IPS-11a (cell line): ENCODE measurements around the gene COMMD9.
"Not testable (repeated sequence)": the region's sequence is repeated elsewhere in the genome, so short reads cannot be mapped to it uniquely, and the experiment has no call there.

Experiments
- H3K4me3 ChIP-seq: one replicate; pipeline ENCODE4 v1.5.1; 2013; ENCODE audit warnings: low read depth, low read length, control low read depth

The COMMD9 gene

DNA sequence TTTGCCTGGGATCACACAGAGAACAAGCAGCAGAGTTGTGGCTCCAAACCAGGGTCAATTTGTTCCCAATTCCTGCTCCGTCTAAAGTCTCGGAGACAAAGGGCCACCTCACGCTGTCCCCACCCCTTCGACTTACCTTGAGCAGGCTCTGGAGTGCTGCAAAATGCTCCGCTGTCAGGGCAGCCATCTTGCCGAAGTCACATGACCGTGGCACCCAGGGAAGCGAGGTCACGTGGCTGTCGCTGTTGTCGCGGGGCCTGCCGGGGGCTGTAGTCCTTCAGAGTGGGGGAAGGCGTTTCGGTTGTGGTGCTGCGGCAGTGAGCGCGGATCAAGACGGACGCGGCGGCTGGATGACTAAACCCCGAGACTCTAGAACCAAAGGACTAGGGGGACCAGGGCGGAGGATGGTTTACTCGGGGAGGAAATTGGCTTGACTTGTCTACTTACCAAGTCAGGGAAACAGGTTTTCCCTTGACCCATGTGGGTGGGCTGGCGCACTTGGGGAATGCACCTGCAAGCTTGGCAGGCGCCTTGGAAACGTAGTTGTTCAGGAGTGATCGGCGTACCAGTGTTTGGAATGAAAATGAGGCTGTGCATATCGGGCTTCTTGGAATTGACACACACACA, at the start of gene COMMD9:
Gene COMMD9, minus strand, starts transcription at position 199 of the 627 bp plus-strand sequence. Its CDS starts 12 bp downstream, at position 187.
- H3K4me3 ChIP-seq = peak within 1 kb of the TSS; percentile 88

DNA sequence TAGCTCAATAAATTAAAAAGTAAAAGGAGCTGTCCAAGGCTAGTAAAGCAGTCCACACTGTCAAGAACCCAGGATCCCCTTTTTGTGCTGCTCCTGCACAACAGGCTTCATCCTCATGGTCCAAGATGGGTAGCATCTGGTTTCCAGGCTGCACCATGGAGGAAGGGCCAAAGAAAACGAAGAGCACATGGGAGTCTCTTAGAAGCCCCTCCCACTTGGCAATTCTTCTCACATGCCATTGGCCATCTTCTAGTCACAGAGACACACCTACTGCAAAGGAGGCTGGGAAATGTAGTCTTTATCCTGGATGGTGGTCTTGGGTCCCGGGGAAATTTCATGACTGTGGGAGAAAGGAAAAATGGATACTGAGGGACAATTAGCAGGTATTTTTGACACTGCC, 44.7 kb upstream of the COMMD9 start:
- H3K4me3 ChIP-seq = no peak overlapping the region

DNA sequence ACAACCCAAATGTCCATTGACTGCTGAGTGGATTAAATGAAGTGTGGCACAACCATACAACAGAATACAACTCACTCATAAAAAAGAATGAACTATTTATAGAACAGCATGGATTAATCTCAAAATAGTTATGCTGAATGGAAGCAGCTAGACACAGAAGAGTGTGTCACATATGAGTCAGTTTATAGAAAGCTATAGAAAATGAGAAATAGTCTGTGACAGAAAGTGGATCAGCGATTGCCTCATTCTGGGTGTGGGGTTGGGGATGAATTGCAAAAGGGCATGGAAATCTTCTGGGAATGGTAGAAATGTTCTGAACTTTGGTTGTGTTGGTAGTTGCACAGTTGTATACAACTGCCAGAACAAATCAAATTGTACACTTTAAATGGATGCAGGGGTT, 44.2 kb upstream of the COMMD9 start:
- H3K4me3 ChIP-seq = no peak overlapping the region

DNA sequence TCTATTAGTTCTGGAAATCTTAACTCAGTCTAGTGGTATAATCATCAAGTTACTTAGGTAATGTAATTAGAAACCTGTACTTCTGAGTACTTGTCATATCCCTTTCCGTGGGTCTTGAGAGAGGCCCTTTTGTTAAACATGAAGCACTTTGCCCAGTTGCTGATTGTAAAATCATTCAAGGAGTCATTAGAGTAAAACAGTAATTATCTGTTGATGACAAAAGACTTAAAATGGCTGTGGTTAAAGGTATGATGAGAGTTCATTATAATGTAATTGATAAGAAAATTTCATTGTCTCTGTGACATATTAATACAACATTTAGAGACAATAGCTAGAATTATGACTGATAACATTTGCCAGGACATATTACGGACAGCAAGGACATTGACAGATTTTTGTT, 41.2 kb upstream of the COMMD9 start:
- H3K4me3 ChIP-seq = no peak overlapping the region

DNA sequence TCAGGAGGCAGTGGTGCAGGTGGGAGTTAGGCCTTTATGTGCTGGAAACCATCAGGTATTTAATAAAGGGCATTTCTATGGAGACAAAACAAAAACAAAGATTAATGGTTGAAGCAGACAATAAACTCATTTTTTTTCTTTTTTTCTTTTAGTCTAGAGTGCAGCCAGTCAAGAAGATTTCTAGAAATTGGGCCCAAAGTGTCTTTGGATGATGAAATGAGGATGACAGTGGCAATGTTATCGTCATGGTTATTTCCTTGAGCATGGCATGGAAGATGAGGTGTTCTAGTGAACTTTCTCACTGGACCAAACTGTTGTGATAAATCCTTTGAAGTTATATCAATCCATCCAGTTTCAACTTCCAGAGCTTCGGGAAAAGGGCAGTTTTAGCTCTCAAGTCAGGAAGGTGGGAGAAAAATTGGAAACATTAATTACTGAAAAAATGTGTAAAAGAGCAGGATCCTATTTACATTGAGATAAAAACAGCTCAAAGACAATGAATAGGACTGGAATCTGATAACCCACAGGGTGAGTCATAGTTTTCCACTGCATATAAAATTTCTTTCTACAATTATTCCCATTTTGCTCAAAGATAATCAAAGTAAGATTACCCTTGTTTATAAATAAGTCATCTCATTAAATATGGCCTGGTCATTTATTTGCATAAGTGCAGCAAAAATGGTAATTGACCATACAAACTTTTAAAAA, 39.9 kb upstream of the COMMD9 start:
- no peak overlapping the region for H3K4me3 ChIP-seq

DNA sequence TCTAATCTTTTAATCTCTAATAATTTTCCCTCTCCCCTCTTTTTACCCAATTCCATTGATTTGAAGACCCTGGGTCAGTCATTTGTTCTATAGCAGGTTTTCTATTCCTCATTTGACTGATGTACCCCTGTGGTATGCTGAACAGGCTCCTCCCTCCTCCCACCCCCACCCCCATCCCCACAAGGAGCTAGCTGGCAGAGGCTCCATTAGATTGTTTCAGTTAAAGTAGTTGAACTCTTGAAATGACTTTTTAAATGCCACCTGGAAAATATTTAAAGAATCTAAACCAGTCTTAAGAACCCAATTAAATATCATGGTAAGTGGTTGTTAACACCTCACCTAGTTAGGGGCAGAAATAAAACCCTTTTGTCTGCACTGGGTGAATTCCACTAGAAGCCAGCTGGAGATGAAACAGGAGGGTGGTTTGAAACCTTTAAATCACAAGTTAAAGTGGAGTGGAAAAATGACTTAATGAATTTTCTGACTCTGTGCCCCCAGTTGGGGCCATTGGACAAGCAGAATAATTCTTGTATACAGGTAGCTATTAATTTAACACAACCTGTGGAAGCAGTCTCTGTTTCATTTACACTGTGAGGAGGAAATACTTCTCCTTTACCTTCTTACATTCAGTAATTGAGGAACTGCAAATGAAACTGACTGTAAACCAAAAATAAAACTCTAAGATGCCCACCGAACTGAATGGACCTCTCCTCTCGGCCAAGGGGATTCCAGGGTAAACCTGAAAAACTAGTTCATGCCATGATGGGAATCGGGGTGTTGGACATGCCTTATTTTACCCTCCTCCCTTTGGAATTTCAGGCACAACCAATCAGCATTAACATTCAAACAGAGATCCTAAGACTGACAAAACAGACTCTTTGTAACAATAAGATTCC, 37.5 kb upstream of the COMMD9 start:
- H3K4me3 ChIP-seq = no peak overlapping the region

DNA sequence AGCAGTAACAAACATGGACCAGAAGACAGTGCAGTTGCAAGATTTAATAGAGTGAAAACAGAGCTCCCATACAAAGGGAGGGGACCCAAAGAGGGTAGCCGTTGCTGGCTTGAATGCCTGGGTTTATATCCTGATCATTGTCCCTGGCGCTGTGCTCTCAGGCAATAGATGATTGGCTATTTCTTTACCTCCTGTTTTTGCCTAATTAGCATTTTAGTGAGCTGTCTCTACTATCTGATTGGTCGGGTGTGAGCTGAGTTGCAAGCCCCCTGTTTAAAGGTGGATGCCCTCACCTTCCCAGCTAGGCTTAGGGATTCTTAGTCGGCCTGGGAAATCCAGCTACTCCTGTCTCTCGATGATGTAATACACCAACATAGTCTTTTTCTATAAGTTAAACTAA, 36.2 kb upstream of the COMMD9 start:
- not testable (repeated sequence) for H3K4me3 ChIP-seq

DNA sequence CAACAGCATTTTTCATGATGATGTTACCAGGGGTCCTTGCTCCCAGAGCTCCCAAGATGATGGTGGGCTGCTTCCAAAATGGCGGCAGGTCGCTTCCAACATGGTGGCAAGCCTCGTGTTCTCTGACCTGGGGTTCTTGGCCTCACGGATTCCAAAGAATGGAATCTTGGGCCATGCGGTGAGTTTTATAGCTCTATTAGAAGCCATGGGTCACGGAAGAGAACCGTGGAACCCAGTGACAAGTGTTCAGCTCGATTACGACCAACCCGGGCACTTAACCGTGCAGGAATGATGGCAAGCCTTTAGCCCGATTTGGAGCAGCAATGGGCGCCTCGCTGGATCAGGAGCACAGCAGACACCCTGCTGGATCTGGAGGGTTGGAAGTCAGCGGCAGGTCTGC, 35.7 kb upstream of the COMMD9 start:
- H3K4me3 ChIP-seq = not testable (repeated sequence)

DNA sequence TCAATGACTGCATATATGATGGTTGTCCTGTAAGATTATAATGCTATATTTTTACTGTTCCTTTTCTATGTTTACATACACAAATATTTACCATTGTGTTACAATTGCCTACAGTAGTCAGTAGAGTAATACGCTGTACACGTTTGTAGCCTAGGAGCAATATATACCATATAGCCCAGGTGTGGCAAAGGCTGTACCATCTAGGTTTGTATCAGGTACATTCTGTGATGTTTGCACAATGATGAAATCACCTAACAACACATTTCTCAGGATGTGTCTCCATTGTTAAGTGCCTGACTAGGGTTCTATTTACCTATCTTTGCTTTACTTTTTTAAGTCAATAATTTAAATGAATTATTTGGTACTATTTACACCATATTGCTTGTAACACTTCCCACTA, 28.8 kb upstream of the COMMD9 start:
- H3K4me3 ChIP-seq = no peak overlapping the region

DNA sequence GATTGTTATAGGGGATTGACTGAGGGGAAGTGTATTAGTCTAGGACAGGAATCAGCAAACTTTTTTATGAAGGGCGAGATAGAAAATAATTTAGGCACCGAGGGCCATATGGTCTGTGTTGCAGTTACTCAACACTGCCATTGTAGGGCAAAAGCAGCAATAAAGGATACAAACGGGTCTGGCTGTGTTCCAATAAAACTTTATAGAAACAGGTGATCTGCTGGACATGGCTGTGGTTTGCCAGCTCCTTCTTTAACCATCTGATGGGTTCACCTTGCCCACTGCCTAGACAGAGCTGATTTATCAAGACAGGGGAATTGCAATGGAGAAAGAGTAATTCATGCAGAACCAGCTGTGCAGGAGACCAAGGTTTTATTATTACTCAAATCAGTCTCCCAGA, 26.8 kb upstream of the COMMD9 start:
- no peak overlapping the region for H3K4me3 ChIP-seq

DNA sequence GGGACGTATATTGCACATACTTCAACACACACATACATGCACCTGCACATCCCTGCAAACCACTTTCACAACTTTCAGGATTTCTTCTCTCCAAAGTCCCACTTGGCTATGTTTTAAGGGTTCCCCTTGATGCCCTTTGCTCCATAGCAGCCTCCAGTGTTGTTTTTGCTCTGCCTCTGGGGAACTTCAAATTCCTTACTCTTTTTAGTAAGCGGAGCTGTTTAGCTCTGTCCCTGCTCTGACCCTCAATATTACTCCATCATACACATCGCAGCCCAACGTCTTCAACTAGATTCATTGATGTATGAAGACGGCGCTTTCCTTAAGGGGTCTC, 25.2 kb upstream of the COMMD9 start:
- H3K4me3 ChIP-seq = no peak overlapping the region

DNA sequence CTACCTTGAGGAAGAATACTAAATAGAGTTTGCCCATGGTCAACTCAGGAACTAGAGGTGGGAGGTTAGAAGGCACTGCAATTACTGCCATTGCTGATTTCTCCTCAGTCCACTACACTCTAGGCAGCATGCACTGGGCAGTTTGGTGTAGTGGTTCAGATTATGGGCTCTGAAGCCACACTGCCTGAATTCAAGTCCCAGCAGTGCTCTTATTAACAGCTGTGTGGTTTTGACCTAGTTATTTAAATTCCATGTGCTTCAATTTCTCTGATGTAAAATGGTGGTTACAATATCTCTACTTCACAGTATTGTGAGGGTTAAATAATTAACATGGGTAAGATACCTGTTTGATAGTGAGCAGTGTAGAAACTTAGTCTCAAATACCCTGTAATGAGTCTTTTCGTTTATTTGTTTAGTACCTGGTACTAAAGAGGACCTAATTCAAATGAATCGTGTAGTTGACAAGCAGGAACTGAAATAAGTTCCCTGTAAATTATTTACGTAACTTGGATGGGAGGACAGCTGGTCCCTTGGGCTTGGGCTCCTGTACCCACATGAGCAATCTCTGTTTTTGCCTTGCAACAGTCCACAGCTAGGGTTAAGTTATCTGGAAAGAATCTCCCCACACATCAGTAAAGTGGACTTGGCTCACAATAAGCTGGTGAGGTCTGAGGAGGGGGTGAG, 24.7 kb upstream of the COMMD9 start:
- no peak overlapping the region for H3K4me3 ChIP-seq

DNA sequence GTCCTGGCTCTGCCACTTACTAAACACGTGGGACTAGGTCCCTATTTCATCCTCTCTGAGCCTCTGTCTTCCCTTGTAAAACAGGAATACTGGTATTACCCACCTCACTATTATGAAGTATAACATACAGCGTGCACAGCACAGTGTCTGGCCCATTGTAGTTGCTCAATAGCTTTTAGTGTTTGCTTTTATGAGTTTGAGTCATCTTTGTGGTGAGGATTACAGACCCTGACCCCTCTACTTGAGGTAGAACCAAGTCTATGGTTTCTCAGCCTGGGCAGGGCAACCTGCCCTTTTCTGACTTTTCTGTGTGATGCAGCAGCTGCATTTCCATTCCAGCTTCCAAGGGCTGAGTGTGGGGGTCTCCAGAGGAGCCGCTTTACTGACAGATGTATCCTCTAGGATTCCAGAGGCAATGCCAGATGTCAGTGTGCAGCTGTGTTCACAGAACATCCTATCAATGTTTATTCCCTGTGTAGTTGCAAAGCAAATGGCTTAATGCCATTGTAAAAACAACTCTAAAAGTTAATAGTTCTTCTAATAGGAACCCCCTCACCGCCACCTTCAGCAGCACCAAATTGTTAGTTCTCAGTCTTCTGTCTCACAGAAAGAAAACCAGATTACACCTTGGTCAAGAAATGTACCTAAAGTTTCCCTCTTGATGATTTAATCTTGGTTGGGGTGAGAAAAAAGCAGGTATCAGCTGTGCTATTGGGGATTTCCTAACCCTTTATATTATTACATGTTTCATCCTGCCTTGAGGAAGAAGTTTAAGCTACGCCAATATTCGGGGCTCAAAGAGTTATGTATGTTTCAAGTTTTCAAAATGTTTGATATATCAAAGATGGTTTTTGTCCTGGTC, 23.6 kb upstream of the COMMD9 start:
- no peak overlapping the region for H3K4me3 ChIP-seq

DNA sequence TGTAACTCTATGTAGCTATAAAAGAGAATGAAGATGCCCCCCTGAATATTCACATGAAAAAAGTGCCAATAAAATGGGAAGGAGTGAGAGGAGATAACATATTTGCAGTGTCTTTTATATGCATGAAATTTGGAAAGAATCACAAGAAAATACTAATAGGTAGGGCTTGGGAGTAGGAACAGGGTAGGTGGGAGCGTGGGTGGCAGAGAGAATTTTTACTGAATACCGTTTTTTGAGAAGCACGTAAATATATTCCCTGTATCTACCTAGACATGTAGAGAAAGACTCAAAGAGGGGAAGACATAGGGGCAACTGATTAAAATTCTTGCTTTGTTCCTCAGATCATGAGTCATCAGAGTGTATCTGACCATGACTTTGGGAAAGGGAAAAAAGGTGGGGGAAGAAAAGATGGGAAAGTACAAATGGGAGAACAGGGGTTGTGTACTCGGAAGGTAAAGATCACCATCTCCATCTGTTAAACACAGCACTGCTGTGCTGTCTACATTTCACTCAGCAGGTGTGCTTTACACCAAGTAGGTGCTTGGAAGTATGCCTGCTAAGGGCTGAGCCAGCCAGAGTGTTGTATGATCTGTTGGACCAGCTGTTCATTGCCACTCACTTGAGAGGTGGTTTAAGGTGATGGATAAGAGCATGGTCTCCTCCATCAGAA, 22.8 kb upstream of the COMMD9 start:
- no peak overlapping the region for H3K4me3 ChIP-seq

DNA sequence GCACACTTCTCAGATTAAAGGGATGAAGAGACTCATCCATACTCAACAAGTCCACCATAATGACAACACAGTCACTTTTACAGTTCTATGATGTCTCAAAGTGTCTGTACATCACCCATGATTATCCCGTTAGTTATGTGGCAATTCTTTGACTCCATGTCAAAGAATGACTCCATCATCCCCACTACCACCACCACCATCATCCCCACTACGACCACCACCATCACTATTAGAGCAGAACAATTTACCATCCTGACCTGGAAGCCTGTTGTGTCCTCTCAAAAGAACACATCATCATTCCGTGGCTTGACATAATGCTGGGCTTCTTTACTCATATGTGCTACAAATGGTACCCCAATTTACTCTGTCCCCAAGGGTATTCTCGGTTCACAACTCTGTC, 20.6 kb upstream of the COMMD9 start:
- H3K4me3 ChIP-seq = no peak overlapping the region

DNA sequence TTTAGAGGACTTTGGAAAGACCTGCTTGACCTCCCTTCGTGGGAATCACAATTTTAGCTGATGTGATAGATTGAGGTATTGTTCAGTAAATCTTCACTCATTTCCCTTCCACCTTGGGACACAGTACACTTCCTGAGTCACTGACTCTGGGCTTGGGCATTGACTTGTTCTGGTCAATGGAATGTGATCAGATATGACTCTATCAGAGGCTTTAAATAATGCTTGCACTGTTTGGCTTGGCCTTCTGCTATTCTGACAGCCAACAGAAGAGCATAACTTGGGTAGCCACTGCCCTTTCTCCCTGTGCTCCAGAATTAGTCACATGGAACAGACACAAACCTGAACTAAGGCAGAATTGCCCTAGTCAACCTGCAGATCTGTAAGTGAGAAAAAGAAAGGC, 19.4 kb upstream of the COMMD9 start:
- no peak overlapping the region for H3K4me3 ChIP-seq

DNA sequence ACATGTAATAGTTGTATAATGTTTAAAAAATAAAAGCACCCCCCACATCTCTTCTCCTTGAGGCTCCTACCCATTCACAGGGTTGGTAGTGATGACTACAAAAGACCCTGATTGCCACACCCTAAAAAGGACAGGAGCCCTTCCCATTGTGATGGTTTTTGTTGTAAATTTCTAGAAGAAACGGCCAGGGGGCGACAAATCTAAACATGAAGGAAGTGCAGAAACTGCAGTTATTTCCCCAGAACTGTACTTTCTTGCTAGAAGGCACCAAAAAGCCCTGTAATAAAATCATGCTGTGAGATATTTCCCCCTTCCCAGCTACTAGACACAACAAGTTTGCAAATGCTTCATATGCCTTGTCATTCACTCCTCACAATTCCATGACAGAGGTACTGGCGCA, 17.7 kb upstream of the COMMD9 start:
- no peak overlapping the region for H3K4me3 ChIP-seq

DNA sequence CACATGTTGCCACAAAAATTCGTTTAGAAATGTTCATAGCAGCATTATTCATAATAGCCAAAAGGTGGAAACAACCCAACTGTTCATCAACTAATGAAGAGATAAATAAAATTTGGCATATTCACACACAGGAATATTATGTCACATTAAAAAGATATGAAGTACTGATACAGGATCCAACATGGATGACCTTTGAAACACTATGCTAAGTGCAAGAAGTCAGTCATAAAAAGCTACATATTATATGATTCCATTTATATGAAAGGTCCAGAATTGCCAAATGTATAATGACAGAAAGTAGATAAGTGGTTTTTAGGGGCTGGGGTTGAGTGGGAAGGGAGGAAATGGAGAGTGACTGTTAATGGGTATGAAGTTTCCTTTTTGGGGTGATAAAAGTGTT, 15.8 kb upstream of the COMMD9 start:
- no peak overlapping the region for H3K4me3 ChIP-seq

DNA sequence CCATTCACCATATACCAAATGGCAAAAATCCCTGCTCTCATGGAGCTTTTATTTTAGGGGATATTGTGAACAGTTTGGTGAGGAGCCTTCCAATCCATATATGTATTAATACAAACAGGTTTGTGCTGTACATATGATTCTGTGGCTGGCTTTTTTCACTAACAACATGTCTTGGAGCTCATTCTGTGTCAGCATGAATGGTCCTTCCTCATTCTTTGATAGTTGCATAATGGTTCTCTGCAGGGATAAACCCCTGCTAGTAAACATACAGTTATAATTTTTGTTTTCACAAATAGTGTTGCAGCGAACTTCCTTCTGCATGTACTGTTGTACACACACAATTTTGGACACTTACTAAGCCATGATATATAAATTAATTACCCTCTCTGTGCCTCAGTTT, 15.1 kb upstream of the COMMD9 start:
- no peak overlapping the region for H3K4me3 ChIP-seq

DNA sequence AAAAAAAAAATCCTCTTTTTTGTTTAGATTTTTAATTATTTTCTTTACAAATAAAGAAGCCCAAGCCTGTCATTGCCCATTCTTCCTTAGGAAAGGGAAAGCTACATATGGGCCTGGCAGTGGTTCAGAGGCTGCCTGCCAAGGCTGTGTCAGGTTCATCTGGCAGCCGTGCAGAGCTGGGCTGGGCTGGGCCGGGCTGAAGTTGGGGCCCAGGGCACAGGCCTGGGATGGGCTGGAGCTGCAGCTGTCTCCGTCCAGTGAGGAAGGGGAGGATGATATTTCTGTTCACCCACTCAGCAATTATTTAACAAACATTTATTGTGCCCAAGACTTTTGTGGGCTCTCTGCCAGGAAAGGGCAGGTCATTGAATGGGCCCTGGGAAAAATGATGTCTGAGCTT, 11.4 kb upstream of the COMMD9 start:
- no peak overlapping the region for H3K4me3 ChIP-seq
